Measurements from ENCODE around the gene IER3IP1.

The IER3IP1 gene

GRCh38 chr18:47151439-47151838 is 24.7 kb downstream of the IER3IP1 start:
- no peak for DNase-seq (ENCODE audit: low read depth, low spot score)
- in situ Hi-C loops (cut with HindIII; ENCODE audit: low sequenced_read_pairs): no loop called here
- no peak for TF ChIP-seq CTCF (IDR thresholded peaks at IDR 0.05; ENCODE audit: low read depth, low read length)
- H3K4me3 ChIP-seq (ENCODE audit: low read depth, low read length): peak overlapping the region; percentile 80

- DNase-seq (ENCODE audit: low read depth, low spot score): no peak
- no peak for TF ChIP-seq CTCF (IDR thresholded peaks at IDR 0.05; ENCODE audit: low read depth, low read length)
- in situ Hi-C loops (cut with HindIII; ENCODE audit: low sequenced_read_pairs): no loop called here
- peak overlapping the region; percentile 80 for H3K4me3 ChIP-seq (ENCODE audit: low read depth, low read length)
Measured at GRCh38 chr18:47150824-47151366, 25.3 kb downstream of the IER3IP1 start.

GRCh38 chr18:47150029-47150823 is 25.9 kb downstream of the IER3IP1 start, which contains the start of gene HDHD2:
Gene HDHD2 (minus strand): TSS chr18:47150500. CDS start chr18:47136439, 14,061 bp downstream.
- in situ Hi-C loops (cut with HindIII; ENCODE audit: low sequenced_read_pairs): no loop called here

GRCh38 chr18:47149457-47150028 is 26.6 kb downstream of the IER3IP1 start:
- in situ Hi-C loops (cut with HindIII; ENCODE audit: low sequenced_read_pairs): no loop called here
- no peak for DNase-seq (ENCODE audit: low read depth, low spot score)
- no peak for TF ChIP-seq CTCF (IDR thresholded peaks at IDR 0.05; ENCODE audit: low read depth, low read length)
- peak overlapping the region; percentile 80 for H3K4me3 ChIP-seq (ENCODE audit: low read depth, low read length)

More at GRCh38 chr18:47150029-47150823, 25.9 kb downstream of the IER3IP1 start, which contains the start of gene HDHD2:
- peak; percentile 8 for TF ChIP-seq CTCF (IDR thresholded peaks at IDR 0.05; ENCODE audit: low read depth, low read length)
- DNase-seq (ENCODE audit: low read depth, low spot score): peak; percentile 83
- peak within 1 kb of the TSS; percentile 80 for H3K4me3 ChIP-seq (ENCODE audit: low read depth, low read length)

- TF ChIP-seq CTCF (IDR thresholded peaks at IDR 0.05; ENCODE audit: low read depth, low read length): no peak
- H3K4me3 ChIP-seq (ENCODE audit: low read depth, low read length): no peak overlapping the region
- no peak for DNase-seq (ENCODE audit: low read depth, low spot score)
- in situ Hi-C loops (cut with HindIII; ENCODE audit: low sequenced_read_pairs): no loop called here
Measured at GRCh38 chr18:47146206-47146605, 30.0 kb downstream of the IER3IP1 start.

GRCh38 chr18:47143899-47144485 is 32.2 kb downstream of the IER3IP1 start:
- no peak overlapping the region for H3K4me3 ChIP-seq (ENCODE audit: low read depth, low read length)
- no peak for TF ChIP-seq CTCF (IDR thresholded peaks at IDR 0.05; ENCODE audit: low read depth, low read length)
- in situ Hi-C loops (cut with HindIII; ENCODE audit: low sequenced_read_pairs): no loop called here

More at GRCh38 chr18:47143899-47144485, 32.2 kb downstream of the IER3IP1 start:
- DNase-seq (ENCODE audit: low read depth, low spot score): no peak
